SKM-1 treated with dmso at 0.1 percent for 144 hours (cell line): ENCODE measurements around the gene SCGB1D4.

Experiments used
- DNase-seq: peaks from one replicate; lab custom pipeline; 2025; ENCODE audit not compliant: unreplicated experiment; lab: John Stamatoyannopoulos, UW

Gene SCGB1D4

GRCh38 chr11:62280452-62280851 lies 18.4 kb downstream of the SCGB1D4 start:
- no peak for DNase-seq

GRCh38 chr11:62273789-62274275 lies 25.0 kb downstream of the SCGB1D4 start:
- no peak for DNase-seq

- DNase-seq, result no peak
Observed at GRCh38 chr11:62273284-62273683, 25.6 kb downstream of the SCGB1D4 start.

- DNase-seq, result no peak
Observed at GRCh38 chr11:62269654-62270278, 29.1 kb downstream of the SCGB1D4 start, which contains the start of gene SCGB2A2. Gene SCGB2A2 (plus strand): TSS chr11:62270158. CDS start chr11:62270217, 59 bp downstream.

- DNase-seq, result no peak
Observed at GRCh38 chr11:62267576-62267975, 31.3 kb downstream of the SCGB1D4 start.

GRCh38 chr11:62267050-62267449 lies 31.8 kb downstream of the SCGB1D4 start:
- DNase-seq, result no peak

GRCh38 chr11:62266558-62266957 lies 32.3 kb downstream of the SCGB1D4 start:
- DNase-seq, result no peak

- DNase-seq, result no peak
Observed at GRCh38 chr11:62264004-62264403, 34.9 kb downstream of the SCGB1D4 start.

GRCh38 chr11:62260261-62260953 lies 38.5 kb downstream of the SCGB1D4 start:
- no peak for DNase-seq

- no peak for DNase-seq
Observed at GRCh38 chr11:62256281-62256680, 42.6 kb downstream of the SCGB1D4 start.

GRCh38 chr11:62253999-62254542 lies 44.8 kb downstream of the SCGB1D4 start:
- DNase-seq, result no peak

GRCh38 chr11:62251698-62252097 lies 47.2 kb downstream of the SCGB1D4 start:
- DNase-seq, result no peak
